C4-2B (cell line): ENCODE measurements around the gene IL19.

Source experiments
- CTCF ChIP-seq: fragments of 450-650 bp; conservative IDR thresholded peaks from 2 replicates; pipeline ENCODE4 v1.5.1; 2017; ENCODE audit warnings: mild to moderate bottlenecking
- ZFX ChIP-seq: fragments of 450-650 bp; IDR thresholded peaks from 2 replicates; pipeline ENCODE4 v1.6.1; 2017

- no peak for TF ChIP-seq CTCF
- TF ChIP-seq ZFX: no peak
These were observed 112.6 kb downstream of the IL19 start for GRCh38 chr1:206883160-206883559.
